Hematopoietic multipotent progenitor cell (in vitro differentiated cells): ENCODE data around the gene MTR. TPM values are rescaled to one million over a fixed set of nuclear protein-coding genes. Genes with fewer than 3 reads are reported as not detected.
"Not testable (repeated sequence)": the region's sequence is repeated elsewhere in the genome, so short reads cannot be mapped to it uniquely, and the experiment has no call there.

Experiments
- DNase-seq, 3 donors: peaks; one replicate each; pipeline ENCODE4 v3.0.0-alpha.2; 2011 to 2015; ENCODE audit warnings: low read depth in 2 of 3, low spot score in 2 of 3
- total RNA-seq: library from RNA; depleted of rRNA; stranded (reverse); fragments of >200 nt; gene quantifications from one replicate; pipeline ENCODE4 v1.2.3, GENCODE V29; 2012

Gene MTR
- total RNA-seq, 1 donor: 16.7 TPM

DNA sequence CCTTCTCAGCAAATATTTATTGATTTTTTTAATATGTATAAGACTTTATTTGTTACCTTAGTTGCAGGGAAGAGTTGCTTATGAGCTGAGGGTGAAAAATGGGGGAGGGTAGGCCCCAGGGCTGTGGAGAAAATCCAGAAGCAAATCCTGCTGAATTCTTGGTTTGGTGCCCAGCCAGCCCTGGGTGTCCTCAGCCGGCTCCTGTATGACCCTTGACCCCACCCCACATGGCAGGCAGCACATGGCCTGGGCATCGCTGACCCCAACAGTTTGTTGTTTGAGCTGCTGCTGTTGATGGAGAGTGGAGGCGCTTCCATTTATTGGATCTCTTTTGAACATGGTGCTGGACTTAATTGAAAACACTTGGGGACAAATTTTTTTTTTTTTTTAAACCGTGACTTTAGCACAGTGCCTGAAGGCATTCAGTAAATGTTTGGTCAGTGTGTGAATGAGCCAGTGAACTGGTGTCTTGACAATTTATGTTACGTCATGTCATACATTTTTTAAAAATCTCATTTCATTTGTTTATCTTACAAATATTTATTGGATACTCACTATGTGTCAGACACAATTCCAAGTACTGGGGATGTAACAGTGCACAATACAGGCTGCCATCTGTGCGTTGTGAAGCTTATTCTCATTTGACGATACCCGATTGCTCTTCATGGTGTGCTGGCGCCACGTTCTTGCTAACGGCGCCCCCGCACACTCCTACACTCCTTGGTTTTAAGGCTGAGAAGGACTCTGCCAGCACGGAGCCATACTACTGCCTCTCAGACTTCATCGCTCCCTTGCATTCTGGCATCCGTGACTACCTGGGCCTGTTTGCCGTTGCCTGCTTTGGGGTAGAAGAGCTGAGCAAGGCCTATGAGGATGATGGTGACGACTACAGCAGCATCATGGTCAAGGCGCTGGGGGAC is 98.8 kb downstream of the MTR start:
- no peak for DNase-seq

DNA sequence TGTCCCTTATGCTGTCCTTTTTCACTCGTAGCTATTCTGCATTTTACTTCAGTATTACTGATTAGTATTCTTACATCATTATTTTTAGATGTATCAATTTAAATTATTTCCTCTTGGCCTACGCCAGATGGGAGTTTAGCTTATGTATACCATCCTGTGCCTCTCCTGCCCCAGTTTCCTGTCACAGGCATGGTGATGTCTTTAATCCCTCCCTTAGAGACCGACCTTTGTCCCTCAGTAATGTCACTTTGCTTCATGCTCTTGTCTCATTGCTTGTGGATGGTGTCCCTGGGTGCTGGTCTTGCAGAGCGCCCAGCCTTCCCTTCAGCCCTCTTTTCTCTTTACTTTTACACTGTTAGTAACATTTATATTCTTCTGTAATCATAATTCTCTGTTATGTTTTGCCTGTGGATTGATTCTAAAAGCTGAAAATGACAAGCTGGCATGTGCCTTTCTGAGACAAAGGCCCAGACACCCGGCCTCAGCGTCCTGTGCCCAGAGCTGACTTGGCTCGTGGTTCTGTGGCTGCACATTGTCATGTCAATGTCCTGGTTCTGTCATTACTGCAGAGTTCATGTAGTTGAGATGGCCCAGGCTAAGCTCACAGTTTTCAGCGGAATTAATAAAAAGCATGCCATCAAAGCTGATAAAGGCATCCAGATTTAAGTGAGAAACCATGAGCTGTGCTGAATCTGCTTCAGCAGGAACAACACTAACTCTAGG is 100.7 kb downstream of the MTR start:
- DNase-seq: no peak

DNA sequence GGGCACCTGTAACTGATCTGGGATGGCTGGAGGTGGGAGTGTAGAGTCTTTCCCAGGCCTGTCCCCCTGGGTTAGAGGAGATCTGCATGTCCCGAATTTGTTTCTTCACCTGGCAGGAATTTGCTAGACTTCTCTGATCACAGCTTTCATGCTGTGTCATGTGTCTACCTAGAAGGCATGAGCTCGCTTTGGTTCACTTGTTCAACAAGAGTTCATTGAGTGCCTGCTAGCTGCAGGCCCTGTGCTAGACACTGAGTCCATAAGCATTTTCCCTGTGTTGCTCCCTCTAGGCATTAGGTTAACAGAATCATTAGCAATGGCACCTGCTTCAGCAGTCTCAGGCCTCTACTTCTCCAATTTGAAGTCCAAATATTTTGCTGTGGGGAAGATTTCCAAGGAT is 101.6 kb downstream of the MTR start:
- DNase-seq: no peak

DNA sequence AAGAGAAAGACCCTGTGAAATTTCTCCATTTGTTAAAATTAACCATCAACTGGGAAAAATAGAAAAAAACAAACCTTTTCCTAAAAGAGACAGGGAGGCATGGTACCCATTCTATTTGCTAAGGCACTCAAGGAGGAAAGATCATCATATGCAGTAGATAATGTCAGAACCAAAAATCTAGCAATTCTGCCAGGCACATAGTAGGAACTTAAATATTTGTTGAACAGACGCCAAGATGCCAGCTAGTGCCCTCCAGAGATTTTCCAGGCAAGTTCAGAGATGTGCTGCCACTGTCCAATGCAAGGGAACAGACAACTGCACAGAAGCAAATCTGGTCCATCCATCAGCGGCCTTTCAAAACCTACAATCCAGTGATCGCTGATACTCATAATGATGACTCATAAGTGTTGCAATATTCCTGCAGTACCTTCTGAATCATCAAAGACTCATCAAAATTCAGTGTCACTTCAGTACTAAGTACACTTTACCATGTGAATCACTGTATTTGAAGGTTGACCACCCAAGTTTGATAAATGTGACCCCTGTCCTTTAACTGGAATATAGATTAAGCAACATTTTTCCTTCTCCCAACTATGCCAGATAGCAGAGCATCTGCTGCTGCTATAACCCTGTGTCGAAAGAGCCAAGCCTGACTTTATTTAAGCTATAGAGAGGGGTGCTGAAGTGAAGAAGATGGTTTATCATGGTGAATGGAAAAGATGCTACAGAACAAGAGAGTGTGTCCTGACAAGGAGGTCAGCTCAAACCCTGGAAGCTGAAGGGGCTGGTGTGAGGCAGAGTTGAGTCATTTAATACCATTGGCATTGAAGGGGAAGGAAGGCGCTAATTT is 110.0 kb downstream of the MTR start:
- no peak for DNase-seq

DNA sequence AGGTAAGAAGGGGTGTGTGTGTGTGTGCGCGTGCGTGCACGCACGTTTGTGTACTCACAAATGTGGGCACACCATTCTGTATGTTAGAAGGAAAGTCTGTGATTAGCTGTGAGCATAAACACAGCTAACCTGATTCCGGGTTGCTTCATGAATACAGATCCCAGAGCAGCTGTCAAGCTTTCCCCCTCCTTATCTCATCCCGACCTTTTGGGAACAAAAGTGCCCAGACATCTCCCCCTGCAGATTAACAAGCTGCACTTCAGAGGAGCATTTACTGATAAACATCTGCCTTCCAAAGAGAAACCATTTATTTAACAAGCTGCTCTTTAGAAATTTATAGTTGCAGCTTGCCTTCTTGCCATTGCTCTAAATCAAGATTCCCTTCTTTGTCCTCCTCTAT is 112.1 kb downstream of the MTR start:
- no peak for DNase-seq

DNA sequence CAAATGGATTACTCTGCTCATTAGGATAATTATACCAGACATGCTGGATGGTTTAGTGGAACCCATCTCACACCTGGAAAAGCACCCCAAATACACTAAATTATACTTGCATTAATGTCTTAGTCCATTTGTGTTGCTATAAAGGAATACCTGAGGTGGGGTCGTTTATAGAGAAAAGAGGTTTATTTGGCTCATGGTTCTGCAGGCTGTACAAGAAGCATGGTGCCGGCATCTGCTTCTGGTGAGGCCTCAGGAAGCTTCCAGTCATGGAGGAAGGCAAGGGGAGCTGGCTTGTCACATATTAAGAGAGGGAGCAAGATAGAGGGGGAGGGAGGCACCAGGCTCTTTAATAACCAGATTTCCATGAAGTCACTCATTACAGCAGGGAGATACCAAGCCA is 113.6 kb downstream of the MTR start:
- DNase-seq: no peak

DNA sequence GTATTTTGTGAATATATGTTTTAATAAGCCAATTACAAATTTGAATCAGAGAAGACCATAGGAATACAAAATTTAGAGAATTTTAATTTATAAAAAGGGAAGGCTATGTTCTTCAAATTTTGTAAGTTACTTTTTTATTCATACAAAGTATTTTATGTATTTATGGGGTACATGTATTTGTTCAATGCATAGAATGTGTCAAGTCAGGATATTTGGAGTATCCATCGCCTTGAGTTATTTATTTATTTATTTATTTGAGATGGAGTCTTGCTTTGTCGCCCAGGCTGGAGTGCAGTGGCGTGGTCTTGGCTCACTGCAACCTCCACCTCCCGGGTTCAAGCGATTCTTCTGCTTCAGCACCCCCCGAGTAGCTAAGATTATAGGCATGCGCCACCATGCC is 116.0 kb downstream of the MTR start:
- not testable (repeated sequence) for DNase-seq

DNA sequence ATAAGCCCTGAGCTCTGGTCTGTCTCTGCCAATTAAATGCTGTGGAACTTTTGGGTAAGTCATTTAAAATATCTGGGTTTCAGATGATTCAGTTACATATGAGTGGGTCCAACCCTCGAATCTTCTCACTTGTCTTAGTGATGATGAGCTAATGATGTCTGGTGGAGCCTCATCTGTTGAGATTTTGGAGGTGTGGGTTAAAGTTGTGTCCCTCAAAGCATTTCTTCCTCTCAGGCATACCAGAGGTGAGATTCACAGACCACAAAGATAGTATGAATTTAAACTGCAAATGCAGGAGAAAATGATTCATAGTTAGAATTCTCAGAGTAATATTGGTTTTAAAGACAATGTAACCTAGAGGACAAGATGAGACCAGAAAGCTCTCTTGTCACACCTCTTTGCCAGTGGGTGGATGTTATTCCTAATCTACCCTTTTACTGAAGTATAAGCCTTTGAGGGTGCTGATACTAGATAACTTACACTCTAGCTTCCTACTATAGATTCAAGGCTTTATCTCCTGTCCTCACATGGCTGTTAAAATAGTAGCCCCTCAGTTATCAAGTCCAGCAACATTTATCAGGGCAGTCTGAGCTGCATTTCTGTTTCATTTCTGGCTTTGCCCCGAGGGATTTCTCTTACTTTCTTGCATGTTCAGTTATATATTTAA is 118.4 kb downstream of the MTR start:
- peak in 1 of 3 donors; percentile 7 for DNase-seq

DNA sequence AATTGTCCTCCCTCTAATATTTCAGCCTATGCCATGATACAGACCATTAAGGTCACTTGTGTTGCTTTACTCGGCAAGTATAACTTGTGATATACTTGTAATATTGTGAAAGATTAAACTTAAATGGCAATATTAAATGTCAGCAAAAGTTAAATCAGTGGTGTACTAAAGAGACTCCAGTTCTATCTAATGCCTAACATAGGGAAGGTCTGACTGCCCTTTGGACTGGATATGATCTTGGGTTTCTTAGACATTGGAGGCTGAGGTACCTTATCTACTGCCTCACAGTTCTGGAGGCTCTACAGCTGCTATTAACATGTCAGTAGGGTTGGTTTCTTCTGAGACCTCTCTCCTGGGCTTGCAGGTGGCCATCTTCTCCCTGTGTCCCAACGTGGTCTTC is 119.3 kb downstream of the MTR start:
- DNase-seq: no peak

DNA sequence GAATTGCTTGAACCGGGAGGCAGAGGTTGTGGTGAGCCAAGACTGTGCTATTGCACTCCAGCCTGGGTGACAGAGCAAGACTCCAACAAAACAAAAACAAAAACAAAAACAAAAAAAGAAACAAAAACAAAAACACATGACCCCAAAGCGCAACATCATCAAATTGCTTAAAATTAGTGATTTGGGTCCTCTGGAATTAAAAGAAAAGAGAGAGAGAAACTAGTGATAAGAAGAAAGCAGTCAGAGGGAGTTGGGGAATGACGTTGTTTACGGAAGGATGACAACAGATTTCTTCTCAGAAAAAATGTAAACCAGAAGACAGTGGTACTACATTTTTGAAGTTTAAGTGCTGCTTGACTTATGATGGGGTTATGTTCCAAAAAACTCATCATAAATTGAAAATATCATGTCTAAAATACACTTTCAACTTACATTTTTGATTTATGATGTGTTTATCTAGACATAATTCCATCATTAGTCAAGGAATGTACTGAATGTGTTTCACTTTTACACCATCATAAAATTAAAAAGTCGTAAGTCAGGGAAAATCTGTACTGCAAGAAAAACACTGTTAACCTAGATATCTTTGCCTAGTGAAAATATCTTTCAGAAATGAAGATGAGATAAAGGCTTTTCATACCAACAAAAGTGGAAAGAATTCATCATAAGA is 121.2 kb downstream of the MTR start:
- DNase-seq: no peak

DNA sequence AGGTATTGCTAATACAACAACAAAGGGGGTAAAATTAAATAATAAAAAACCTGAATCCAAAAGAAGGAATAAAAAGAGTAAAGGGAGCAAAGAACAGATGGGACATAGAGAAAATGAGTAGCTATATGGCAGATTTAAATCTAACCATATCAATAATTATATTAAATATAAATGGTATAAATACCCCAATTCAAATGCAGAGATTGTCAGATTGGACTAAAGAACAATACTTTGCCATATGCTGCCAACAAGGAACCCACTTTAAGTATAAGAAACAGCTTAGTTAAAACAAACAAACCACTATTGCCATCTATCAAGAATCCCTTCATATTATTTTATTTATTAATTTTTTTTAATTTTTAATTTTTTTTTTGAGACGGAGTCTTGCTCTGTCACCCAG is 122.4 kb downstream of the MTR start:
- no peak for DNase-seq

DNA sequence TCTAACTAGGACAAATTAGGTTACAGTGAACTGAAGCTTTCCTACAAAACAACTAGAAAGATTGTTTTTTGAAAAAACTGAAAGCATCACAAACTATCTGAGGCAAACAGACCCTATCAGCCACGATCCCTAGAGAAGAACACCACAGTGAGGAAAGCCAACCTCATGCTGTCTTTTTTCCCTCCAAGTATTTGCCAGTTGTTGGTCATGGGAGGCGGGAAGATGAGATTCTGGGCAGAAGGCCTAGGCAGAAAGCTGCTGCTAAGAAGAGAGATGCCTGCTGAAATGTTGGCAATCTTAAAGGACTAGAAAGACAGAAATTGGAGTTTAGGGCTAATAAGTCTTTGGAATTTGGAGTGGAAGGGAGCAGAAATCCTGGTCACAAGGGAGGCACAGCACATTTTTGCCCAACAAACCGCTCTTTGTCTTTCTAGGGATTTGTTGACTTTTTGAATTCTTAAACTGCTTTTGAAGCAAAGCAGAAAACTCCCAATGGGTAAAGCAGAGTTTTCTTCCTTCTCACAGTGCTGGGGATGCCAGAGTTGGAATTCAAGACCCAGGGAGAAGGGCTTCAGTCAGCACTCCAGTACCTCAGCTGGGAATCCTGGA is 125.3 kb downstream of the MTR start:
- no peak for DNase-seq

DNA sequence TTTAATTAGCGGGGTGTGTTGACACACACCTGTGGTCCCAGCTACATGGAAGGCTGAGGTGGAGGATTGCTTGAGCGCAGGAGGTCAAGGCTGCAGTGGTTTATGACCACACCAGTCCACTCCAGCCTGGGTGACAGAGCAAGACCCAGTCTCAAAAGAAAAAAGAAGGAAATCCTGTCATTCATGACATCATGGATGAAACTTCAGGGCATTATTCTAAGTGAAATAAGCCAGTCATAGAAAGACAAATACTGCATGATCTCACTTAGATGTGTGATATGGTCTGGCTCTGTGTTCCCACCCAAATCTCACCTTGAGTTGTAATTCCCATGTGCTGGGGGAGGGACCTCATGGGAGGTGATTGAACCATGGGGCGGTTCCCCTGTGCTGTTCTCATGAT is 126.5 kb downstream of the MTR start:
- DNase-seq: no peak

DNA sequence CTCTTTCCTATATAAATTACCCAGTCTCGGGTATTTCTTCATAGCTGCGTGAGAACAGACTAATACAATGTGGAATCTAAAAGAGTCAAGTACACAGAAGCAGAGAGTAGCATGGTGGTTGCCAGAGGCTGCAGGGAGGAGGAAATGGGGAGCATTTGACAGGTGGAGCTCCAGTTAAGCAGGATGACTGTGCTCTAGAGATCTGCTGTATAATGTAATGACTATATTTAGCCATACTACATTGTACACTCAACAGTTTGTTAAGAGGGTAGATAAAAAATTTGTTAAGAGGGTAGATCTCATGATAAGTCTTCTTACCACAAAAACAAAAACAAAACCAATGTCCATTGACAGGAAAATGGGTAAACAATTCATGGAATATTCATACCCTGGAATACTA is 127.1 kb downstream of the MTR start:
- DNase-seq: no peak

DNA sequence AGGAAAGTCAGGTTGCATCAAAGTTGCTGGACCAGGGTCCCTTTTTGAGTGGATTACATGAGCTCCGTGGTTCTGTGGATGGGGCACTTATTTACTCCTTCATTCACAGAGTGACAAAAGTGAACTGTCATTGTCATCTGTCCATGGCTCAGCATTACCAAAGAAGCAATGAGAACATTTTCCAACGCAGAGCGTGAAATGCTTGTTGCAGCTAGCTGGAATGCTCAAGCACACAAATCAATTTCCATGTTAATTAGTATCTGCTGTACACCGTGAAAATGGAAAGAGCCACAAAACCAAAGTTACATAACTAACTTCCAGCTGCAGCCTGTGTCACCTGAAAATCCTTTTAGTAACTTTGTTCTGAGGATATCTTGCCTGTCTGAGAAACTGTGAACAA is 130.3 kb downstream of the MTR start:
- no peak for DNase-seq

DNA sequence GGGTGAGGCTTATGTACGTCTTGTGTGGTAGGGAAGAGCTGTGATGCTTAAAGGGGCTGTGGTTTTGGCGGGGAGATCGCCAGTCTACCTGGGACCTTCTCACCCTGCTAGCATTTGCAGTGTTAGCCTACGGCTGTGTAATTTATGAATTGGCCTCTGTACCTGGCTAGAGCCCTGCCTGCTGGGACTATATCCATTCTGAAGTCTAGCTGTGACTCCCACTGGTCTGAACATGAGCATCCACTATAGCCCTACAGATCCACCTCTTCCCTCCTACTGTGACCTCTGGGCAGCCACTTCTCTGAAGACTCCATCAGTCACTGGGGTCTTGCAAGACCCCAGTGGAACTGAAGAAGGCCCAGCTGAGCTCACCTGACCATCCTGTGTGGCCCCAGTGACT is 135.4 kb downstream of the MTR start:
- DNase-seq: no peak

DNA sequence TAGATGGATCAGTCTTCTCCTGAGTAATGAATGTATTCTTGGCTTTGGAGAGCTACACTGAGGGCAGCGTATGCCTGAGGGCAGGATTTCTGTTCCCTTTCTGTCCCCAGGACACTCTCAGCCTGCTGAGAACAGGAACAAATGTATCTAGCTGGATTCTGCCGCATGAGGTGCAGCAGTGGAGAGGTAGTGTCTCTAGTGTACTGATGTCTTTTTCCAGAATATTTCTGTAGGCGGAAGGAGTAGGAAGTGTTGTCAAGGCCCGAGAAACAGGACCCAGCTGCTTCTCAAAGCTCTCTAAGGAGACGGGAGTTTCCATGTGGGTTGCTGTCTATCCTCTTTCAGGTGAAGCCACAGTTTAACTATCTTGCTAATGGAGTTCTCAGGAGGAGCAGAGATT is 143.7 kb downstream of the MTR start:
- DNase-seq: no peak

DNA sequence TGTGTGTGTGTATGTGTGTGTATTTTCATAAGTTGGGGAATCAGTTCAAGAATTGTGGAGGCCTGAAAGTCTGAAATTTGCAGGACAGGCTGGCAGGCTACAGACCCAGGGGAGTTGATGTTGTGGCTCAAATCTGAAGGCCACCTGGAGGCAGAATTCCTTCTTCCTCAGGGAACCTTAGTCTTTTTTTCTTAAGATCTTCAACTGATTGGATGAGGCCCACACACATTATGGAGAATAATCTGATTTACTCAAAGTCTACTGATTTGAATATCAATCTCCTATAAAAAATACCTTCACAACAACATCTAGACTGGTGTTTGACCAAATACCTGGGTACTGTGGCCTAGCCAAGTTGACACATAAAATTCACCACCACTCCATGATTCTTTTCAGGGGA is 147.3 kb downstream of the MTR start:
- DNase-seq: no peak

DNA sequence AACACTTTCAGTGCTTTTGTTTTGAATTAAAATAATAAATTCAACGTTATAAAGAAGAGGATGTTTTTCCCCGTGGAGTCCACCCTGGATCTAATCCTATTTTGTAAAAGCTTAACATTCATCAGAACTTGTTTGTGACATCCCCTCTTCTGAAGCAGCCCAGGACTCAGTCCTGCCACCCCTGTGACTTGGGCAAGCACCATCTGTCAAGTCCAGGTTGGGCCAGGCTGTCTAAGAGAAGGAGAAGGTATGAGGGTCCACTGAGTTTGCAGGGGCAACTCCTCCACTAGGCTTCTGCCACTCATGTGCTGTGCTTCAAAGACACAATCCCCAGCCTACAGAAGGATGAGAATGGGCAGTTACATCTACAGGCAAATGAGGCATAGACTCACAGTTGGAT is 149.5 kb downstream of the MTR start:
- no peak for DNase-seq

DNA sequence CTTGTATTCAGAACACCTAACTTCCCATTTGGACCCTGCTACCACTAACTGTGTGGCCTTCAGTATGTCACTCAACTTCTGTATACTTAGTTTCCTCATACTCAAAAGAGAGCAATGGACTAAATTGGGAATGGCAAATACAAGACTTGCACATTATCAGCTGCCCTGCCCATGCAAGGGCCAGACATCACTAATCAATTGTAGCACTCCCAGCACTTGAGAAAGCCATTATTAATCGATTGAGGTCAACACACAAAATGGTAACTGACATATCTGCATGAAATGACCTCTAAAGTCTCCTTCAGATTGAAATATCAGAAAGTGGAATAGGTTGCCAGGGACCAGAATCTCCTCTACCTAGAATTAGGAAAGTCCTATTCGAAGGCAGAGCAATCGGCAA is 149.9 kb downstream of the MTR start:
- no peak for DNase-seq
